T-cell (primary cell): ENCODE results near the gene DNAJC11. TPM values are rescaled to one million over a fixed set of nuclear protein-coding genes. Genes with fewer than 3 reads are reported as not detected.

Source experiments
- ATAC-seq, 4 experiments: fragments of 200-7000 bp in 3 of 4; fragments of 150-1000 bp in 1 of 4; cut with Tn5 transposase; replicated peaks in 1 of 4; 1 replicate in 3 of 4; 2 replicates in 1 of 4; pipeline ENCODE4 v1.10.0; 2021; ENCODE audit warnings: moderate library complexity in 3 of 4, mild to moderate bottlenecking in 2 of 4, moderate number of reproducible peaks in 1 of 4
- CTCF ChIA-PET, 2 donors: fragments of 300-600 bp; sonication (Branson Sonifier 250); formaldehyde crosslinking; loops; one replicate each; lab custom pipeline; 2022; ENCODE audit warnings: antibody characterized with exemption in 2 of 2; lab: Charles Lee
- POLR2A ChIA-PET, 2 donors: fragments of 300-600 bp; sonication (Branson Sonifier 250); formaldehyde crosslinking; loops; one replicate each; lab custom pipeline; 2022; ENCODE audit warnings: antibody characterized with exemption in 2 of 2; lab: Charles Lee
- DNase-seq, 35 experiments: peaks; one replicate each; pipeline versions ENCODE4 v3.0.0 to v3.0.0-alpha.2; 2013 to 2023
- H3K27ac ChIP-seq: one replicate; pipeline ENCODE4 v1.5.1; 2013; ENCODE audit warnings: low read length
- H3K27me3 ChIP-seq, 2 experiments: replicated peaks in 1 of 2; 1 replicate in 1 of 2; 2 replicates in 1 of 2; pipeline versions ENCODE4 v1.6.1 to v1.7.0; 2013; ENCODE audit warnings: low read length in 1 of 2, mixed read lengths in 1 of 2; ENCODE audit not compliant: control insufficient read depth in 2 of 2, insufficient read depth in 2 of 2; ENCODE audit errors: extremely low read depth in 1 of 2
- H3K36me3 ChIP-seq, 2 donors: 1 replicate in 1 of 2; 2 replicates in 1 of 2; pipeline versions ENCODE4 v1.6.1 to v1.7.0; 2013; ENCODE audit warnings: low read length in 1 of 2; ENCODE audit not compliant: control insufficient read depth in 2 of 2, insufficient read depth in 1 of 2; ENCODE audit errors: extremely low read depth in 1 of 2
- H3K4me1 ChIP-seq, 2 experiments: 1 replicate in 1 of 2; 2 replicates in 1 of 2; pipeline versions ENCODE4 v1.6.1 to v1.7.0; 2013; ENCODE audit warnings: low read length in 2 of 2, mixed read lengths in 1 of 2; ENCODE audit not compliant: insufficient read depth in 2 of 2, control insufficient read depth in 1 of 2; ENCODE audit errors: extremely low read depth in 1 of 2
- H3K4me3 ChIP-seq, 2 donors: 1 replicate in 1 of 2; 2 replicates in 1 of 2; pipeline versions ENCODE4 v1.5.1 to v1.7.0; 2013; ENCODE audit warnings: mild to moderate bottlenecking in 2 of 2, low read length in 1 of 2, moderate library complexity in 1 of 2; ENCODE audit not compliant: control insufficient read depth in 1 of 2; ENCODE audit errors: extremely low read depth in 1 of 2
- H3K9me3 ChIP-seq: 2 replicates; pipeline ENCODE4 v1.7.0; 2013
- H3K27ac Mint-ChIP-seq, 2 donors: one replicate each; pipeline ENCODE4 v1.8.0; 2020 to 2021; ENCODE audit warnings: mild to moderate bottlenecking in 2 of 2, mixed read lengths in 2 of 2
- H3K27me3 Mint-ChIP-seq, 2 donors: one replicate each; pipeline ENCODE4 v1.8.0; 2021 to 2022; ENCODE audit warnings: mixed read lengths in 2 of 2
- H3K36me3 Mint-ChIP-seq: one replicate; pipeline ENCODE4 v1.8.0; 2021; ENCODE audit warnings: mixed read lengths
- H3K4me1 Mint-ChIP-seq, 3 donors: one replicate each; pipeline ENCODE4 v1.8.0; 2020 to 2022; ENCODE audit warnings: mixed read lengths in 3 of 3, mild to moderate bottlenecking in 1 of 3
- H3K4me3 Mint-ChIP-seq, 3 donors: one replicate each; pipeline ENCODE4 v1.8.0; 2020 to 2022; ENCODE audit warnings: mild to moderate bottlenecking in 3 of 3, mixed read lengths in 3 of 3, moderate library complexity in 3 of 3
- H3K9me3 Mint-ChIP-seq, 3 donors: one replicate each; pipeline ENCODE4 v1.8.0; 2020 to 2022; ENCODE audit warnings: mixed read lengths in 3 of 3
- WGBS: methylation state at CpG from one replicate; pipeline ENCODE4 v1.1.5; 2013; ENCODE audit warnings: missing lambda C conversion rate; ENCODE audit not compliant: insufficient coverage; 5-methylcytosine and 5-hydroxymethylcytosine counted together
- total RNA-seq, 35 experiments: library from RNA in 6 of 35; stranded (reverse) in 6 of 35; fragments of 120-200 nt in 1 of 35; gene quantifications; one replicate each; pipeline versions ENCODE4 v1.2.1 to v1.2.4 and lab custom pipeline; 2013 to 2026

Gene DNAJC11
- total RNA-seq, 5 donors from 2014 or later (not counting 1 experiment from before 2014, with no cell fraction given), result 38.5 to 45.2 (median 42.1) TPM

DNA sequence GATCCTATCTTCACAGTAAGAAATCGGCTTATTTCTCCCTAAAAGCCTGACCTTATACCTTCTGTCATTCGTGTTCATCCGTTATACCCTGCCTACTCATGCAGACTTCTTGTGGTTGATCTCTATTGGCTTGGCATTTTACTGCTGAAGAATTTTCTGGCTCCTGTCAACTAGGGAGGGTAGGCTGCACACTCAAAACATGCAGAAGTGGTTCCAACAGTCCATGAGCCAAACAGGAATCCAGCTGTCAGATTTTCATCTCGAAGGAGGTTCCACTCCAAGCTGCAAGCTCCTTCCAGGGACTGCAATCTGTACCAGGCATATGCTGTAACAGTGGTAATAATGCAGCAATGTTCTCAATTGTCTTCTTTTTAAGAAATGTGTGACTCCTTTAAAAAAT is 10.1 kb downstream of the DNAJC11 start:
- Mint-ChIP-seq H3K27me3 (no peaks in the 10 kb centered on the region), H3K4me1 (peaks cover 15 to 25% (median 17%) of the 10 kb centered on the region in 3 donors), H3K36me3 (peaks cover 8% of the 10 kb centered on the region), H3K9me3 (no peaks in the 10 kb centered on the region), H3K4me3 (no peak overlapping the region), H3K27ac (no peak overlapping the region)
- Histone ChIP-seq H3K4me1 (no peaks in the 10 kb centered on the region), H3K4me3 (no peak overlapping the region), H3K36me3 (no peaks in the 10 kb centered on the region), H3K27ac (no peak overlapping the region), H3K27me3 (no peaks in the 10 kb centered on the region), H3K9me3 (no peaks in the 10 kb centered on the region)
- ChIA-PET CTCF (no interaction called here), POLR2A (no interaction called here)
- DNase-seq (no peak), ATAC-seq (no peak)
- 100% methylated on average over 2 of the region's 4 CpGs for WGBS

DNA sequence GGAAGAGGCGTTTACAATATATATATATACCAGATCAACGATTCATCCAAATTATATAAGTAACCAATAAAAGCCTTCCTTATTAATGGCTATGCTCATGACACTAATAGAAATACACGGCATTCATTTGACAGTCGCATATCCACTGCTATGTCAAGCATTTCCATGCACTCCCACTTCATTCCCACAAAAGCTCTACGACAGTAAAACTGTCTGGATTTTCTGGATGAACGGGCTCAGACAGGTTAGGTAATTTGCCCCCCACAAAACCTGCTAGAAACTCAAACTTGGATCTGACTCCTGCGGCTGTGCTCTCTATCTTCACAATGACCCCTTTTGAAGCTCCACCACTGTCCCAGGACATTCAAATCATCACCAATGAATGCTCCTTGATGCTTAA is 11.4 kb downstream of the DNAJC11 start:
- ATAC-seq, result no peak
- 100% methylated on average over 3 of the region's 7 CpGs for WGBS
- Histone ChIP-seq H3K27ac (no peak overlapping the region), H3K9me3 (no peaks in the 10 kb centered on the region), H3K36me3 (no peaks in the 10 kb centered on the region), H3K4me1 (no peaks in the 10 kb centered on the region), H3K27me3 (no peaks in the 10 kb centered on the region), H3K4me3 (no peak overlapping the region)
- CTCF ChIA-PET, result no interaction called here
- Mint-ChIP-seq H3K4me1 (peaks cover 15 to 27% (median 19%) of the 10 kb centered on the region in 3 donors), H3K27ac (no peak overlapping the region), H3K4me3 (no peak overlapping the region), H3K27me3 (no peaks in the 10 kb centered on the region), H3K9me3 (no peaks in the 10 kb centered on the region), H3K36me3 (peaks cover 8% of the 10 kb centered on the region)
- no peak for DNase-seq
- POLR2A ChIA-PET, result no interaction called here

DNA sequence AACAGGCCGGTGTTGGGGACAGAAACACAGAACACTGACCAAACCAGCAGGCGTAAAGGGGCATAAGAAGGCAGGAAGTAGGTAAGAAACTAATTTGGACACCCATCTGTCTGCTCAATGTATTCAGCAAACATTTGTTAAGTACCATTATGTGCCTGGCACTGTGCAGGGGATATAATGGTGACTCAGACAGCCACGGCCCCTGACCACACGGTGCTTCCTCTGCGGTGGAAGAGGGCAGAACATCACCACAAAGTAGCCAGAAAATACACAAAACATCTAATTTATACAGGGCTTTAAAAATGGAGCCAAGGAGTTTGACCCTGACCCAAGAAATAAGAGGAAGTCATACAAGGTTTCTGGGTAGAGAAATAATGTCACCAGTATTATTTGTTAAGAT is 12.9 kb downstream of the DNAJC11 start:
- WGBS, result no CpG with 5 or more reads among the region's 5 CpGs
- Histone ChIP-seq H3K9me3 (no peaks in the 10 kb centered on the region), H3K27me3 (no peaks in the 10 kb centered on the region), H3K27ac (no peak overlapping the region), H3K36me3 (no peaks in the 10 kb centered on the region), H3K4me1 (no peaks in the 10 kb centered on the region), H3K4me3 (no peak overlapping the region)
- peaks cover 8% of the 10 kb centered on the region for H3K36me3 Mint-ChIP-seq
- H3K9me3 Mint-ChIP-seq, result no peaks in the 10 kb centered on the region
- ChIA-PET CTCF (no interaction called here), POLR2A (no interaction called here)
- H3K4me1 Mint-ChIP-seq, result peaks cover 12 to 22% (median 19%) of the 10 kb centered on the region in 3 donors
- H3K27me3 Mint-ChIP-seq, result no peaks in the 10 kb centered on the region
- no peak overlapping the region for H3K4me3 Mint-ChIP-seq
- no peak for ATAC-seq
- DNase-seq, result no peak
- no peak overlapping the region for H3K27ac Mint-ChIP-seq

DNA sequence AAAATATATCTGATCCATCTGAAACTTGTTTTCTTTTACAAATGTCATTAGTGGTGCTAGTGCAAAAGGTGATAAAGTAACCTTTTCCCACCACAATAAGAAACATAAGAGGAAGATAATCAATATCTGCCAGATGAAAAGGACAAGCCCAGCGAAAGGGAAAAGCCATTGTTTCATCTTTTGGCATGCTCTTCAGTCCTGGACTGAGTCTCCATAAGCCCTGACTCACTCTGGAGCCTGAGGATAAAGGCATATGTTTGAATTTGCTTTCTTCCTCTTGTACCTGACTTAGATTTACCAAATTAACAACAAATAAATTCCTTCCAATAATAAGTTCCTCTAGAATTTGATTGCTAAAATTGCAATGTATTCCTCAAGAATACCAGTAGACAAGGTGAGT is 13.6 kb downstream of the DNAJC11 start:
- CTCF ChIA-PET, result no interaction called here
- no peaks in the 10 kb centered on the region for H3K27me3 ChIP-seq

DNA sequence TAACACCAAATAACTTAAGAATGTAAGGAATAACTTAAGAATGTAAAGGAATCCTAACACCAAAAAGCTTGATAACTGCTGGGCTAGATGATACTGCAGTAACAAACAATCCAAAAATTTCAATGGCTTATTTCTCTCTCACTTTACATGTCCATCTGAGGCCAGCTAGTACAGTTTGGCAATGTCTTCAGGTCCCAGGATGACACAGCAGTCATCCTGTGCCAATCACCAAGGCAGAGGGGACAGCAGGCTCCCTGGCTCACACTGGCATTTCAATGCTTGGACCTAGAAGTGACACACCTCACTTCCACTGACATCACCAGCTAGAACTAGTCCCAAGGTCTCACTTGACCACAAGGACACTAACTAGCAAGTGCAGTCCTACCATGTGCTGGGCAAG is 15.3 kb downstream of the DNAJC11 start:
- Histone ChIP-seq H3K27ac (no peak overlapping the region), H3K36me3 (no peaks in the 10 kb centered on the region), H3K4me1 (no peaks in the 10 kb centered on the region), H3K4me3 (no peak overlapping the region), H3K27me3 (no peaks in the 10 kb centered on the region), H3K9me3 (no peaks in the 10 kb centered on the region)
- H3K4me1 Mint-ChIP-seq, result peaks cover 9 to 18% (median 16%) of the 10 kb centered on the region in 3 donors
- DNase-seq (no peak), ATAC-seq (no peak)
- peaks cover 7% of the 10 kb centered on the region for H3K36me3 Mint-ChIP-seq
- ChIA-PET POLR2A (no interaction called here), CTCF (no interaction called here)
- H3K9me3 Mint-ChIP-seq, result no peaks in the 10 kb centered on the region
- no peak overlapping the region for H3K4me3 Mint-ChIP-seq
- H3K27ac Mint-ChIP-seq, result no peak overlapping the region
- no peaks in the 10 kb centered on the region for H3K27me3 Mint-ChIP-seq

More for the DNA sequence above, 13.6 kb downstream of the DNAJC11 start:
- no peak for DNase-seq
- POLR2A ChIA-PET, result no interaction called here
- H3K9me3 Mint-ChIP-seq, result no peaks in the 10 kb centered on the region
- H3K27ac Mint-ChIP-seq, result no peak overlapping the region
- H3K4me1 Mint-ChIP-seq, result peaks cover 12 to 22% (median 21%) of the 10 kb centered on the region in 3 donors
- H3K27me3 Mint-ChIP-seq, result no peaks in the 10 kb centered on the region
- ATAC-seq, result no peak
- Histone ChIP-seq H3K9me3 (no peaks in the 10 kb centered on the region), H3K4me1 (no peaks in the 10 kb centered on the region), H3K4me3 (no peak overlapping the region), H3K27ac (no peak overlapping the region), H3K36me3 (no peaks in the 10 kb centered on the region)
- H3K4me3 Mint-ChIP-seq, result no peak overlapping the region
- no CpG with 5 or more reads among the region's 1 CpG for WGBS
- H3K36me3 Mint-ChIP-seq, result peaks cover 8% of the 10 kb centered on the region

DNA sequence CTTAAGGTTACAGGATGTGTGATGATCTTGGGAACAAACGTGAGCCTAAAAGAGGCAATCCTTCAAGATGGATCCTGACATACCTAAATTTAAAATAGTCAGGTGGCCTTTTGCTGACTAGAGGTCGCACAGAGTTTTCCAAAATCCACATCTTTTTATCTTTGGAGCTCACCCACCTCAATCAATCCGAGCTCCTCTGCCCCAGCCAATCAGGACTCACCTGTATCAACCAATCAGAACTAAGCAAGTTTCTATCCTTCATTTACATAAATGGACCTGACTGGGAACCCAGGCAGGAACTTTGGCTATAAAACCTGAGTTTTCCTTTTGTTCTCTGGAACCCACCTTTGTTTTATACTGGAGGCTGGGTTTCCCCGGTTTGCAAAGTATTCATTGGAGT is 16.2 kb downstream of the DNAJC11 start:
- Histone ChIP-seq H3K4me3 (no peak overlapping the region), H3K36me3 (peaks cover 0 to 1% of the 10 kb centered on the region in 2 donors), H3K27me3 (no peaks in the 10 kb centered on the region), H3K27ac (no peak overlapping the region), H3K4me1 (no peaks in the 10 kb centered on the region), H3K9me3 (no peaks in the 10 kb centered on the region)
- Mint-ChIP-seq H3K4me3 (no peak overlapping the region), H3K9me3 (no peaks in the 10 kb centered on the region), H3K4me1 (peaks cover 9 to 18% (median 12%) of the 10 kb centered on the region in 3 donors), H3K36me3 (peaks cover 9% of the 10 kb centered on the region), H3K27ac (no peak overlapping the region), H3K27me3 (no peaks in the 10 kb centered on the region)
- DNase-seq, result no peak
- ChIA-PET CTCF (interaction anchor here in 1 of 2 donors (0.5 to 0.6 kb wide), 2 partner anchors 38 to 1229 kb away, joined by 3 read pairs; no protein-coding TSS in a partner anchor), POLR2A (no interaction called here)
- 92% methylated on average over 2 of the region's 4 CpGs for WGBS
- no peak for ATAC-seq

DNA sequence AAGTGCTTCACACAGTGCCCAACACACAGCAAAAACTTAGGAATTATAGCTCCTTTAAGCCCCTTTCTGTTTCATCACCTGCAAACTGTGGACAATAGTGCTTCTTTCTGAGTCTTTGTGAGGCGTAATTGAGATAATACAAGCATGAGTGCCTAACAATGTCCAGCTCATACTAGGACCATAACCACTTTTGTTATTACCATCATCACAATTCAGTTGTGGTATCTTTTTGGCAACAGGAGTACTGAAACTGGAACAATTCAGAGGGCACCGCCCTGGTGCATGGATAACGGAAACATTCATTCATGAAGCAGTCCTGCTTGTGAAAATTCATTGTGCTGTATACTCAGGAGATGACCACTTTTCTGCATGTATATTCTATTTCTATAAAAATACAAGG is 18.2 kb downstream of the DNAJC11 start:
- ChIA-PET POLR2A (no interaction called here), CTCF (interaction anchor here in 1 of 2 donors (0.6 kb wide), 1 partner anchor 36 kb away, joined by 4 read pairs; no protein-coding TSS in a partner anchor)
- Histone ChIP-seq H3K27ac (no peak overlapping the region), H3K9me3 (no peaks in the 10 kb centered on the region), H3K4me1 (no peaks in the 10 kb centered on the region), H3K27me3 (no peaks in the 10 kb centered on the region), H3K36me3 (peaks cover 0 to 17% of the 10 kb centered on the region in 2 donors), H3K4me3 (no peak overlapping the region)
- H3K4me1 Mint-ChIP-seq, result peaks cover 2 to 10% (median 8%) of the 10 kb centered on the region in 3 donors
- H3K9me3 Mint-ChIP-seq, result no peaks in the 10 kb centered on the region
- WGBS, result 80% methylated on average over 3 of the region's 3 CpGs
- no peaks in the 10 kb centered on the region for H3K27me3 Mint-ChIP-seq
- H3K36me3 Mint-ChIP-seq, result peaks cover 22% of the 10 kb centered on the region
- ATAC-seq, result no peak
- no peak overlapping the region for H3K4me3 Mint-ChIP-seq
- H3K27ac Mint-ChIP-seq, result no peak overlapping the region
- DNase-seq, result no peak
